CD4-positive, alpha-beta memory T cell (primary cell): Measurements from ENCODE around the gene SPINT4. TPM values are rescaled to one million over a fixed set of nuclear protein-coding genes. Genes with fewer than 3 reads are reported as not detected.
"Not testable (repeated sequence)": the region's sequence is repeated elsewhere in the genome, so short reads cannot be mapped to it uniquely, and the experiment has no call there.

ENCODE experiments used
- CTCF ChIA-PET: fragments of 350-600 bp; sonication (Branson Sonifier 250); formaldehyde crosslinking; loops from one replicate; lab custom pipeline; 2021; ENCODE audit warnings: inconsistent platforms; ENCODE audit not compliant: partially characterized antibody; lab: Charles Lee
- POLR2A ChIA-PET: fragments of 350-600 bp; sonication (Branson Sonifier 250); formaldehyde crosslinking; loops from one replicate; lab custom pipeline; 2021; ENCODE audit not compliant: partially characterized antibody; lab: Charles Lee
- DNase-seq, 5 donors: peaks; one replicate each; pipeline versions ENCODE4 v3.0.0 to v3.0.0-alpha.2; 2020 to 2022; ENCODE audit warnings: mixed read lengths in 1 of 5
- H3K27ac ChIP-seq: one replicate; pipeline ENCODE4 v1.7.0; 2013; ENCODE audit warnings: low read depth, low read length
- H3K27me3 ChIP-seq: 2 replicates; pipeline ENCODE4 v1.7.0; 2013; ENCODE audit warnings: mild to moderate bottlenecking, low read length, moderate library complexity; ENCODE audit not compliant: insufficient read depth
- H3K36me3 ChIP-seq: 2 replicates; pipeline ENCODE4 v1.7.0; 2013; ENCODE audit warnings: mild to moderate bottlenecking, low read length, moderate library complexity; ENCODE audit not compliant: insufficient read depth
- H3K4me1 ChIP-seq: 2 replicates; pipeline ENCODE4 v1.7.0; 2013; ENCODE audit warnings: mild to moderate bottlenecking, low read length, moderate library complexity; ENCODE audit not compliant: insufficient read depth
- H3K4me3 ChIP-seq, 2 donors: one replicate each; pipeline ENCODE4 v1.7.0; 2013; ENCODE audit warnings: low read length in 2 of 2, mild to moderate bottlenecking in 1 of 2
- H3K9me3 ChIP-seq, 2 donors: one replicate each; pipeline ENCODE4 v1.7.0; 2013; ENCODE audit warnings: low read length in 2 of 2, control low read depth in 1 of 2; ENCODE audit not compliant: control insufficient read depth in 1 of 2
- H3K27ac Mint-ChIP-seq, 7 donors: one replicate each; pipeline ENCODE4 v1.8.0; 2020 to 2021; ENCODE audit warnings: mixed read lengths in 7 of 7, mild to moderate bottlenecking in 6 of 7, inconsistent platforms in 3 of 7, moderate library complexity in 3 of 7
- H3K27me3 Mint-ChIP-seq, 2 donors: one replicate each; pipeline ENCODE4 v1.8.0; 2020 to 2021; ENCODE audit warnings: mixed read lengths in 2 of 2
- H3K36me3 Mint-ChIP-seq, 2 donors: one replicate each; pipeline ENCODE4 v1.8.0; 2020 to 2021; ENCODE audit warnings: mixed read lengths in 2 of 2, inconsistent platforms in 1 of 2, mild to moderate bottlenecking in 1 of 2
- H3K4me1 Mint-ChIP-seq, 4 donors: one replicate each; pipeline ENCODE4 v1.8.0; 2020 to 2021; ENCODE audit warnings: mixed read lengths in 4 of 4, mild to moderate bottlenecking in 1 of 4
- H3K4me3 Mint-ChIP-seq, 8 donors: one replicate each; pipeline ENCODE4 v1.8.0; 2020 to 2021; ENCODE audit warnings: mixed read lengths in 8 of 8, mild to moderate bottlenecking in 7 of 8, moderate library complexity in 6 of 8, inconsistent platforms in 3 of 8
- H3K9me3 Mint-ChIP-seq, 8 donors: one replicate each; pipeline ENCODE4 v1.8.0; 2020 to 2021; ENCODE audit warnings: mixed read lengths in 8 of 8, mild to moderate bottlenecking in 5 of 8, inconsistent platforms in 3 of 8, moderate library complexity in 1 of 8
- intact Hi-C: fragments of 100-400 bp; cut with micrococcal nuclease; formaldehyde crosslinking; loops from one replicate; pipeline ENCODE4 v1.15.1; 2023
- polyA plus RNA-seq, 2 donors: library from polyadenylated mRNA; unstranded; fragments of 300-500 nt; fragmentation: Illumina TruSeq; gene quantifications; one replicate each; pipeline ENCODE4 v1.2.3, GENCODE V29; 2021
- total RNA-seq, 2 experiments: library from RNA; stranded (reverse); gene quantifications; one replicate each; pipeline ENCODE4 v1.2.3, GENCODE V29; 2021

The SPINT4 gene
- total and polyA plus RNA-seq, 4 experiments from 2014 or later: not detected

- H3K4me1 Mint-ChIP-seq, H3K9me3 Mint-ChIP-seq, H3K27ac Mint-ChIP-seq, intact Hi-C loops, H3K4me3 ChIP-seq, H3K36me3 Mint-ChIP-seq, H3K27me3 Mint-ChIP-seq, H3K4me1 ChIP-seq, H3K27me3 ChIP-seq, H3K27ac ChIP-seq, H3K36me3 ChIP-seq, H3K4me3 Mint-ChIP-seq, H3K9me3 ChIP-seq, DNase-seq: not testable (repeated sequence)
- CTCF ChIA-PET: interaction anchor here (1.2 kb wide), 1 partner anchor 446 kb away, joined by 3 read pairs; no protein-coding TSS in a partner anchor
- POLR2A ChIA-PET: interaction anchor here (0.6 kb wide), 2 partner anchors 248 to 410 kb away, joined by 3 to 4 read pairs; no protein-coding TSS in a partner anchor
Measured at GRCh38 chr20:45764618-45765282, 42.6 kb downstream of the SPINT4 start.

GRCh38 chr20:45765307-45765875, 43.2 kb downstream of the SPINT4 start:
- no peaks in the 10 kb centered on the region for H3K36me3 Mint-ChIP-seq
- DNase-seq: no peak

DNA sequence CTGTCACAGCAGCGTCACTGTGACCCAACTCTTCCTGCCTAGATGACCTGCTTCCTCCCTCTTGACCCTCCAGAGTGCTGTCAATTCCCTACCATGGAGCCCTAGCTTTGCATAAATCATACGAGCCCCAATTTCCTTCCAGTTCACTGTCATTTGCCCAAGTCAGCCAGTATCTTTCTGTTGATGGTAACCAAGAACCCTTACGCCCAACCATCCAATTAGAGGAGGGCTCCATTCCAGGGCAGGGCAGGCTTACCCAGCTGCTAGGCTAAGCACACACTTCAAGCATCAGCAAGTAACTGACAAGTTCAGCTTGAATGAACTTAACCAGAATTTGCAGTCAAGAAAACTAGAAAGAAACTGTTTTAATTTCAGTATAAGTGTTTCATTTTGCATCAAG, 43.8 kb downstream of the SPINT4 start:
- intact Hi-C loops: no loop called here
- Histone ChIP-seq H3K4me3 (no peak overlapping the region), H3K9me3 (no peaks in the 10 kb centered on the region), H3K36me3 (no peaks in the 10 kb centered on the region), H3K27ac (no peak overlapping the region), H3K27me3 (no peaks in the 10 kb centered on the region), H3K4me1 (no peaks in the 10 kb centered on the region)
- Mint-ChIP-seq H3K27ac (peak overlapping the region in 1 of 7 donors; percentile 8), H3K9me3 (no peaks in the 10 kb centered on the region), H3K4me3 (no peak overlapping the region), H3K4me1 (peaks cover under 1 to 2% (median 2%) of the 10 kb centered on the region in 4 donors), H3K27me3 (peaks cover 0 to 7% of the 10 kb centered on the region in 2 donors), H3K36me3 (no peaks in the 10 kb centered on the region)
- CTCF ChIA-PET: interaction anchor here (1.2 kb wide), 1 partner anchor 447 kb away, joined by 3 read pairs; no protein-coding TSS in a partner anchor
- POLR2A ChIA-PET: no interaction called here
- no peak for DNase-seq

More at GRCh38 chr20:45765307-45765875, 43.2 kb downstream of the SPINT4 start:
- Mint-ChIP-seq H3K4me1 (no peaks in the 10 kb centered on the region), H3K27ac (no peak overlapping the region), H3K9me3 (no peaks in the 10 kb centered on the region), H3K27me3 (peaks cover 0 to 6% of the 10 kb centered on the region in 2 donors), H3K4me3 (no peak overlapping the region)
- no peaks in the 10 kb centered on the region for H3K27me3 ChIP-seq
- H3K9me3 ChIP-seq: no peaks in the 10 kb centered on the region
- H3K27ac ChIP-seq: no peak overlapping the region
- CTCF ChIA-PET: interaction anchor here (1.2 kb wide), 1 partner anchor 447 kb away, joined by 3 read pairs; no protein-coding TSS in a partner anchor
- H3K36me3 ChIP-seq: no peaks in the 10 kb centered on the region
- no peak overlapping the region for H3K4me3 ChIP-seq
- POLR2A ChIA-PET: interaction anchor here (0.6 kb wide), 2 partner anchors 249 to 410 kb away, joined by 3 to 4 read pairs; no protein-coding TSS in a partner anchor
- intact Hi-C loops: no loop called here
- no peaks in the 10 kb centered on the region for H3K4me1 ChIP-seq

DNA sequence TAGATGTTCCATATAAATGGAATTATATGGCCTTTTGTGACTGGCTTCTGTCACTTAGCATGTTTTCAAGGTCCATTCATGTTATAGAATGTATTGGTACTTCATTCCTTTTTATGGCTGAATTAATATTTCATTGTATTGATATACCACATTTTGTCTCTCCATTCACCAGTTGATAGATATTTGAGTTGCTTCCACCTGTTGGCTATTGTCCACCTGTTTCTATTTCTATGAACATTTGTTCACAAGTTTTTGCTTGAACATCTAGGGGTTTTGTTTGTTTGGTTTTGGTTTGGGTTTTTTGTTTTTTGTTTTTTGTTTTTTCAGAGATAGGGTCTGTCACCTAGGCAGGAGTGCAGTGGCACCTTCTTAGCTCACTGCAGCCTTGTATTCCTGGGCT, 46.3 kb downstream of the SPINT4 start:
- Mint-ChIP-seq H3K27me3 (peaks cover 4 to 9% of the 10 kb centered on the region in 2 donors), H3K36me3 (no peaks in the 10 kb centered on the region), H3K4me1 (peaks cover 1 to 7% (median 4%) of the 10 kb centered on the region in 4 donors), H3K27ac (peak overlapping the region in 1 of 7 donors; percentile 8), H3K4me3 (no peak overlapping the region), H3K9me3 (no peaks in the 10 kb centered on the region)
- no peak for DNase-seq
- Histone ChIP-seq H3K27ac (no peak overlapping the region), H3K9me3 (no peaks in the 10 kb centered on the region), H3K4me3 (no peak overlapping the region), H3K27me3 (no peaks in the 10 kb centered on the region), H3K4me1 (no peaks in the 10 kb centered on the region), H3K36me3 (no peaks in the 10 kb centered on the region)
- intact Hi-C loops: no loop called here
- POLR2A ChIA-PET: no interaction called here
- CTCF ChIA-PET: interaction anchor here (1.4 to 4.2 kb wide), 2 partner anchors 316 to 448 kb away, joined by 4 to 125 read pairs; no protein-coding TSS in a partner anchor

- H3K9me3 Mint-ChIP-seq: no peaks in the 10 kb centered on the region
- H3K27ac Mint-ChIP-seq: peak overlapping the region in 1 of 7 donors; percentile 61
- Histone ChIP-seq H3K4me3 (no peak overlapping the region), H3K36me3 (no peaks in the 10 kb centered on the region), H3K4me1 (no peaks in the 10 kb centered on the region), H3K27me3 (no peaks in the 10 kb centered on the region), H3K9me3 (no peaks in the 10 kb centered on the region), H3K27ac (no peak overlapping the region)
- intact Hi-C loops: loop anchor here (1.0 to 5.0 kb wide), 4 partner anchors 179 to 409 kb away; no protein-coding TSS in a partner anchor
- peak overlapping the region in 1 of 8 donors; percentile 21 for H3K4me3 Mint-ChIP-seq
- DNase-seq: peak; percentile 73 to 79 (median 75)
- CTCF ChIA-PET: interaction anchor here (0.7 to 4.2 kb wide), 57 partner anchors 8 to 1086 kb away, joined by 3 to 125 read pairs (median 4); partner anchors contain the start of genes DNTTIP1, SDC4, SYS1 and TP53TG5
- H3K4me1 Mint-ChIP-seq: peaks cover 1 to 7% (median 4%) of the 10 kb centered on the region in 4 donors
- POLR2A ChIA-PET: interaction anchor here (1.1 to 2.1 kb wide), 4 partner anchors 21 to 452 kb away, joined by 4 to 12 read pairs (median 4); partner anchors contain the start of genes DNTTIP1, PCIF1, SYS1 and WFDC3
- H3K27me3 Mint-ChIP-seq: peaks cover 10 to 23% of the 10 kb centered on the region in 2 donors
- no peaks in the 10 kb centered on the region for H3K36me3 Mint-ChIP-seq
Measured at GRCh38 chr20:45771182-45771759, 49.1 kb downstream of the SPINT4 start.

DNA sequence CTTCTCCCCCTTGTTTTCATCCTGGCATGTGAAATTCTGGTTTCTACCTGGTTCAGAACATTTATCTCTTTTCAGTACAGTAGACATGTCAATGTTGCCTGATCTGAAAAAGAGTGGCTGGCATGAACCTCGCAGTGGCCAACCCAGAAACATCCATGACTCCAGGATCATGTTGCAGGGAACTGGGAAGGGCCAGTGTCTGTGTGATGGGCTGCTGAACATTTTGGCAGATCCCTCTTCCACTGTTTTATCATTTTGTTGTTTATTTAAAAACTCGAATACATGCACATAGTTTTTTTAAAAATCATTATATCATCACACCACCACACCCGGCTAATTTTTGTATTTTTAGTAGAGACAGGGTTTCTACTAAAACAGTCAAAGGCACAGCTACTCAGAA, 50.5 kb downstream of the SPINT4 start:
- POLR2A ChIA-PET: no interaction called here
- no peak for DNase-seq
- peaks cover 12 to 23% of the 10 kb centered on the region in 2 donors for H3K27me3 Mint-ChIP-seq
- H3K4me1 ChIP-seq: no peaks in the 10 kb centered on the region
- H3K9me3 Mint-ChIP-seq: no peaks in the 10 kb centered on the region
- H3K27me3 ChIP-seq: no peaks in the 10 kb centered on the region
- H3K36me3 Mint-ChIP-seq: no peaks in the 10 kb centered on the region
- CTCF ChIA-PET: interaction anchor here (0.6 to 3.4 kb wide), 8 partner anchors 7 to 454 kb away, joined by 3 to 23 read pairs (median 6); partner anchors contain the start of gene WFDC10B
- H3K36me3 ChIP-seq: no peaks in the 10 kb centered on the region
- peaks cover 1 to 7% (median 4%) of the 10 kb centered on the region in 4 donors for H3K4me1 Mint-ChIP-seq
- no peak overlapping the region for H3K27ac Mint-ChIP-seq
- H3K4me3 Mint-ChIP-seq: no peak overlapping the region
- H3K4me3 ChIP-seq: no peak overlapping the region
- H3K9me3 ChIP-seq: no peaks in the 10 kb centered on the region
- no peak overlapping the region for H3K27ac ChIP-seq
- intact Hi-C loops: loop anchor here (5.0 kb wide), 1 partner anchor 335 kb away; no protein-coding TSS in a partner anchor
